ENCODE results near the gene RNF113B.

The RNF113B gene

GRCh38 chr13:98176777-98177608 lies at the start of gene RNF113B:
Gene RNF113B, minus strand, starts transcription at chr13:98177269. Its CDS starts 33 bp downstream, at chr13:98177236.
- no peak for DNase-seq

GRCh38 chr13:98226496-98226895 lies 49.4 kb upstream of the RNF113B start:
- DNase-seq, result no peak

GRCh38 chr13:98225036-98225940 lies 48.2 kb upstream of the RNF113B start:
- DNase-seq, result no peak

- no peak for DNase-seq
Measured at GRCh38 chr13:98224557-98224956, 47.5 kb upstream of the RNF113B start.

GRCh38 chr13:98223741-98224140 lies 46.7 kb upstream of the RNF113B start:
- DNase-seq, result no peak

GRCh38 chr13:98222816-98223215 lies 45.7 kb upstream of the RNF113B start:
- no peak for DNase-seq

- DNase-seq, result no peak
Measured at GRCh38 chr13:98222081-98222554, 45.0 kb upstream of the RNF113B start.

GRCh38 chr13:98221234-98221633 lies 44.2 kb upstream of the RNF113B start:
- no peak for DNase-seq

GRCh38 chr13:98220271-98220791 lies 43.3 kb upstream of the RNF113B start:
- DNase-seq, result no peak

- no peak for DNase-seq
Measured at GRCh38 chr13:98219685-98220084, 42.6 kb upstream of the RNF113B start.

GRCh38 chr13:98217597-98217996 lies 40.5 kb upstream of the RNF113B start:
- no peak for DNase-seq

GRCh38 chr13:98216711-98217285 lies 39.7 kb upstream of the RNF113B start:
- no peak for DNase-seq

GRCh38 chr13:98216135-98216565 lies 39.1 kb upstream of the RNF113B start:
- DNase-seq, result no peak

- DNase-seq, result no peak
Measured at GRCh38 chr13:98215508-98215907, 38.4 kb upstream of the RNF113B start.

GRCh38 chr13:98214707-98215106 lies 37.6 kb upstream of the RNF113B start:
- DNase-seq, result no peak

- DNase-seq, result no peak
Measured at GRCh38 chr13:98214008-98214643, 37.1 kb upstream of the RNF113B start.

GRCh38 chr13:98213354-98213753 lies 36.3 kb upstream of the RNF113B start:
- DNase-seq, result no peak

GRCh38 chr13:98212763-98213162 lies 35.7 kb upstream of the RNF113B start:
- no peak for DNase-seq

- no peak for DNase-seq
Measured at GRCh38 chr13:98208606-98209005, 31.5 kb upstream of the RNF113B start.

GRCh38 chr13:98207416-98207815 lies 30.3 kb upstream of the RNF113B start:
- no peak for DNase-seq

- DNase-seq, result no peak
Measured at GRCh38 chr13:98206946-98207345, 29.9 kb upstream of the RNF113B start.

- no peak for DNase-seq
Measured at GRCh38 chr13:98204546-98204945, 27.5 kb upstream of the RNF113B start.

Measured in stimulated activated CD4-positive, alpha-beta T cell treated with anti-CD3 and anti-CD28 coated beads, Interleukin-15, amount 100 ng/mL, for 24 hours (primary cell).